ENCODE measurements around the gene BUD23. TPM values are rescaled to one million over a fixed set of nuclear protein-coding genes. Genes with fewer than 3 reads are reported as not detected.

The BUD23 gene
- total RNA-seq, 2 experiments from 2014 or later = 108 TPM

GRCh38 chr7:73716318-73716890 lies 33.0 kb downstream of the BUD23 start:
- H3K36me3 Mint-ChIP-seq (ENCODE audit: low read depth) = peaks cover 4% of the 10 kb centered on the region
- ChIA-PET POLR2A (interaction anchor here (0.7 to 1.2 kb wide), 2 partner anchors 18 to 23 kb away, joined by 3 to 4 read pairs; no protein-coding TSS in a partner anchor), CTCF (interaction anchor here (0.7 to 3.5 kb wide), 4 partner anchors 9 to 109 kb away, joined by 3 to 16 read pairs (median 7); no protein-coding TSS in a partner anchor)
- intact Hi-C loops (cut with micrococcal nuclease) = loop anchor here (5.0 kb wide), 1 partner anchor 34 kb away; the partner anchor contains the start of genes BUD23 and DNAJC30
- no peak overlapping the region for H3K4me3 Mint-ChIP-seq
- TF ChIP-seq CTCF (IDR thresholded peaks at IDR 0.05) = no peak
- H3K9me3 Mint-ChIP-seq = no peaks in the 10 kb centered on the region
- no peak overlapping the region for H3K27ac Mint-ChIP-seq
- no peak for DNase-seq
- ATAC-seq = no peak
- H3K4me1 Mint-ChIP-seq (ENCODE audit: low read depth) = peaks cover 41% of the 10 kb centered on the region
- peaks cover 4% of the 10 kb centered on the region for H3K27me3 Mint-ChIP-seq

GRCh38 chr7:73717025-73717807 lies 33.8 kb downstream of the BUD23 start:
- ChIA-PET POLR2A (interaction anchor here (0.8 to 1.0 kb wide), 2 partner anchors 17 to 88 kb away, joined by 3 read pairs; no protein-coding TSS in a partner anchor), CTCF (interaction anchor here (0.6 to 3.5 kb wide), 6 partner anchors 8 to 111 kb away, joined by 3 to 16 read pairs (median 7); no protein-coding TSS in a partner anchor)
- Mint-ChIP-seq H3K4me3 (peak overlapping the region; percentile 63), H3K27ac (peak overlapping the region; percentile 47), H3K36me3 (ENCODE audit: low read depth) (peaks cover 4% of the 10 kb centered on the region), H3K4me1 (ENCODE audit: low read depth) (peaks cover 41% of the 10 kb centered on the region), H3K9me3 (no peaks in the 10 kb centered on the region), H3K27me3 (peaks cover 4% of the 10 kb centered on the region)
- TF ChIP-seq CTCF (IDR thresholded peaks at IDR 0.05) = no peak
- ATAC-seq (peak; percentile 8), DNase-seq (peak; percentile 35)
- intact Hi-C loops (cut with micrococcal nuclease) = loop anchor here (5.0 kb wide), 1 partner anchor 35 kb away; the partner anchor contains the start of genes BUD23 and DNAJC30

- H3K36me3 Mint-ChIP-seq (ENCODE audit: low read depth) = peaks cover 4% of the 10 kb centered on the region
- intact Hi-C loops (cut with micrococcal nuclease) = loop anchor here (5.0 kb wide), 1 partner anchor 36 kb away; the partner anchor contains the start of genes BUD23 and DNAJC30
- no peak for TF ChIP-seq CTCF (IDR thresholded peaks at IDR 0.05)
- H3K4me1 Mint-ChIP-seq (ENCODE audit: low read depth) = peaks cover 36% of the 10 kb centered on the region
- peak overlapping the region; percentile 47 for H3K27ac Mint-ChIP-seq
- no peaks in the 10 kb centered on the region for H3K9me3 Mint-ChIP-seq
- H3K4me3 Mint-ChIP-seq = peak overlapping the region; percentile 63
- CTCF ChIA-PET = interaction anchor here (0.6 to 1.3 kb wide), 4 partner anchors 16 to 112 kb away, joined by 3 to 9 read pairs (median 4); no protein-coding TSS in a partner anchor
- peaks cover 4% of the 10 kb centered on the region for H3K27me3 Mint-ChIP-seq
- POLR2A ChIA-PET = interaction anchor here (0.8 to 1.0 kb wide), 2 partner anchors 16 to 89 kb away, joined by 3 read pairs; no protein-coding TSS in a partner anchor
- ATAC-seq = peak; percentile 68
- peak; percentile 94 for DNase-seq
Observed at GRCh38 chr7:73717991-73718405, 34.6 kb downstream of the BUD23 start.

GRCh38 chr7:73718438-73718881 lies 35.1 kb downstream of the BUD23 start:
- H3K36me3 Mint-ChIP-seq (ENCODE audit: low read depth) = peaks cover 4% of the 10 kb centered on the region
- intact Hi-C loops (cut with micrococcal nuclease) = loop anchor here (5.0 kb wide), 1 partner anchor 36 kb away; the partner anchor contains the start of genes BUD23 and DNAJC30
- DNase-seq = peak; percentile 66
- POLR2A ChIA-PET = interaction anchor here (1.0 kb wide), 1 partner anchor 89 kb away, joined by 3 read pairs; no protein-coding TSS in a partner anchor
- peak; percentile 5 for ATAC-seq
- peak overlapping the region; percentile 47 for H3K27ac Mint-ChIP-seq
- no peak for TF ChIP-seq CTCF (IDR thresholded peaks at IDR 0.05)
- peaks cover 35% of the 10 kb centered on the region for H3K4me1 Mint-ChIP-seq (ENCODE audit: low read depth)
- peak overlapping the region; percentile 63 for H3K4me3 Mint-ChIP-seq
- CTCF ChIA-PET = interaction anchor here (1.0 to 1.3 kb wide), 3 partner anchors 16 to 112 kb away, joined by 4 to 9 read pairs (median 5); no protein-coding TSS in a partner anchor
- no peaks in the 10 kb centered on the region for H3K9me3 Mint-ChIP-seq
- peaks cover 4% of the 10 kb centered on the region for H3K27me3 Mint-ChIP-seq

All from activated CD8-positive, alpha-beta T cell treated with anti-CD3 and anti-CD28 coated beads for 36 hours (primary cell).